HepG2 (cell line): ENCODE results near the gene GADD45GIP1. TPM values are rescaled to one million over a fixed set of nuclear protein-coding genes. Genes with fewer than 3 reads are reported as not detected.

Experiments used
- ARNTL ChIP-seq: sonication (generic); formaldehyde crosslinking; IDR thresholded peaks from 2 replicates; pipeline ENCODE4 v1.4.0; 2020; ENCODE audit warnings: mild to moderate bottlenecking, missing genetic modification reagents
- GABPA ChIP-seq, 2 experiments: IDR thresholded peaks; 2 replicates each; pipeline ENCODE4 v1.6.1; 2011 to 2016; ENCODE audit warnings: low read depth in 2 of 2, low read length in 1 of 2, missing biosample characterization in 1 of 2, missing genetic modification characterization in 1 of 2
- MAX ChIP-seq: IDR thresholded peaks from 2 replicates; pipeline ENCODE4 v1.6.1; 2012; ENCODE audit warnings: inconsistent platforms
- MEIS1 ChIP-seq: sonication (generic); formaldehyde crosslinking; IDR thresholded peaks from 2 replicates; pipeline ENCODE4 v1.9.0; 2021; ENCODE audit warnings: mild to moderate bottlenecking, missing genetic modification reagents, moderate library complexity, borderline replicate concordance
- NFYC ChIP-seq: IDR thresholded peaks from 2 replicates; pipeline ENCODE4 v1.6.1; 2016; ENCODE audit warnings: missing genetic modification reagents, missing compliant biosample characterization
- PATZ1 ChIP-seq: sonication (generic); formaldehyde crosslinking; IDR thresholded peaks from 2 replicates; pipeline ENCODE4 v1.4.0; 2020; ENCODE audit warnings: missing genetic modification reagents
- SNAPC4 ChIP-seq: sonication (generic); formaldehyde crosslinking; IDR thresholded peaks from 2 replicates; pipeline ENCODE4 v1.4.0; 2020; ENCODE audit warnings: mild to moderate bottlenecking, missing genetic modification reagents
- SRY ChIP-seq: sonication (generic); formaldehyde crosslinking; IDR thresholded peaks from 2 replicates; pipeline ENCODE4 v1.8.0; 2022; ENCODE audit warnings: mild to moderate bottlenecking, missing genetic modification reagents
- STAG1 ChIP-seq: sonication (generic); formaldehyde crosslinking; IDR thresholded peaks from 2 replicates; pipeline ENCODE4 v1.4.0; 2020; ENCODE audit warnings: missing genetic modification reagents
- TFE3 ChIP-seq: IDR thresholded peaks from 2 replicates; pipeline ENCODE4 v1.6.1; 2016
- ZBTB38 ChIP-seq: sonication (generic); formaldehyde crosslinking; IDR thresholded peaks from 2 replicates; pipeline ENCODE4 v1.5.1; 2020; ENCODE audit warnings: mild to moderate bottlenecking, missing genetic modification reagents
- ZBTB7A ChIP-seq: sonication (generic); formaldehyde crosslinking; IDR thresholded peaks from 2 replicates; pipeline ENCODE4 v1.8.0; 2022; ENCODE audit warnings: mild to moderate bottlenecking, missing genetic modification reagents
- ZNF180 ChIP-seq: sonication (generic); formaldehyde crosslinking; IDR thresholded peaks from 2 replicates; pipeline ENCODE4 v1.4.0; 2020; ENCODE audit warnings: low read depth, missing genetic modification reagents, borderline replicate concordance
- ZNF263 ChIP-seq: sonication (generic); formaldehyde crosslinking; IDR thresholded peaks from 2 replicates; pipeline ENCODE4 v1.4.0; 2020; ENCODE audit warnings: missing genetic modification reagents
- ZNF274 ChIP-seq: sonication (generic); formaldehyde crosslinking; IDR thresholded peaks from 2 replicates; pipeline ENCODE4 v1.5.1; 2020; ENCODE audit warnings: mild to moderate bottlenecking, missing genetic modification reagents
- ZNF333 ChIP-seq: sonication (generic); formaldehyde crosslinking; IDR thresholded peaks from 2 replicates; pipeline ENCODE4 v1.4.0; 2020; ENCODE audit warnings: mild to moderate bottlenecking, missing genetic modification reagents, borderline replicate concordance
- ZNF747 ChIP-seq: sonication (generic); formaldehyde crosslinking; IDR thresholded peaks from 2 replicates; pipeline ENCODE4 v1.8.1; 2023; ENCODE audit warnings: missing genetic modification reagents, mild to moderate bottlenecking, borderline replicate concordance
- ZSCAN21 ChIP-seq: sonication (generic); formaldehyde crosslinking; IDR thresholded peaks from 2 replicates; pipeline ENCODE4 v1.8.0; 2022; ENCODE audit warnings: mild to moderate bottlenecking, missing genetic modification reagents, moderate library complexity, borderline replicate concordance
- polyA plus RNA-seq, 8 experiments: library from polyadenylated mRNA; depleted of rRNA in 3 of 8; stranded (reverse) in 7 of 8; unstranded in 1 of 8; fragments of >200 nt; fragmentation: Illumina TruSeq in 4 of 8; extraction: Trizol in 4 of 8; gene quantifications; 2 replicates each; pipeline versions ENCODE4 v1.2.1 to v1.2.3, GENCODE V29; 2011 to 2016; ENCODE audit warnings: low read depth in 4 of 8, missing spikeins in 1 of 8, mixed read lengths in 1 of 8; ENCODE audit not compliant: insufficient read depth in 1 of 8
- total RNA-seq, 5 experiments: library from RNA; depleted of rRNA; stranded (reverse); fragments of >200 nt; fragmentation: Illumina TruSeq; extraction: Trizol; gene quantifications; 2 replicates each; pipeline ENCODE4 v1.2.3, GENCODE V29; 2016; ENCODE audit warnings: low read depth in 1 of 5

Gene GADD45GIP1
- total and polyA plus RNA-seq, 2 of the 13 experiments (the other 11 are each of a cell fraction or from before 2014, with no cell fraction given): 24.6 to 30.7 TPM

- TF ChIP-seq ARNTL (CRISPR knock-in tag) (0 out of 2 replicates have a peak, but pooled peaks have one; percentile 32), ZNF180 (CRISPR knock-in tag) (no peak), SNAPC4 (CRISPR knock-in tag) (no peak), ZNF274 (peak; percentile 15; the same call in 1 of the 2 replicates), MEIS1 (CRISPR knock-in tag) (no peak), ZBTB7A (CRISPR knock-in tag) (peak; percentile 39; the same call in 1 of the 2 replicates), NFYC (CRISPR knock-in tag) (0 out of 2 replicates have a peak, but pooled peaks have one; percentile 12), TFE3 (CRISPR knock-in tag) (0 out of 2 replicates have a peak, but pooled peaks have one; percentile 18), ZNF333 (no peak), GABPA (IDR thresholded peaks at IDR 0.05; ENCODE audit: low read depth, low read length) (no peak), GABPA (CRISPR knock-in tag; IDR thresholded peaks at IDR 0.05; ENCODE audit: low read depth) (0 out of 2 replicates have a peak, but pooled peaks have one; percentile 22), ZSCAN21 (CRISPR knock-in tag) (0 out of 2 replicates have a peak, but pooled peaks have one; percentile 31), SRY (CRISPR knock-in tag) (peak; percentile 3; the same call in 1 of the 2 replicates), ZBTB38 (0 out of 2 replicates have a peak, but pooled peaks have one; percentile 19), STAG1 (no peak), ZNF263 (CRISPR knock-in tag) (peak; percentile 45; the same call in 1 of the 2 replicates), MAX (peak; percentile 44; the same call in 1 of the 2 replicates), ZNF747 (0 out of 2 replicates have a peak, but pooled peaks have one; percentile 1), PATZ1 (CRISPR knock-in tag) (peak; percentile 29; the same call in 1 of the 2 replicates)
These were observed 19.7 kb downstream of the GADD45GIP1 start (continued) for GRCh38 chr19:12937093-12937926.
